Kidney (tissue), 2 donors: ENCODE results near the gene CEP135. TPM values are rescaled to one million over a fixed set of nuclear protein-coding genes. Genes with fewer than 3 reads are reported as not detected.

Source experiments
- polyA plus RNA-seq: library from polyadenylated mRNA; stranded (reverse); fragments of 350-450 nt; fragmentation: Illumina TruSeq; extraction: RNeasy Lipid Tissue Mini Kit (QIAGEN cat#74804); gene quantifications from one replicate; pipeline ENCODE4 v1.2.3, GENCODE V29; 2014; ENCODE audit warnings: low read depth, low replicate concordance; ENCODE audit not compliant: insufficient read depth
- total RNA-seq: library from RNA; stranded (reverse); fragmentation: NEBNext Ultra II Directional; extraction: Animal tissue kit (Norgen Biotek cat#: 25700); gene quantifications from one replicate; pipeline ENCODE4 v1.2.1, GENCODE V29; 2021
- donor health status: DM: yes; HTN: yes; CAD: no.

Gene CEP135
- total and polyA plus RNA-seq, 2 donors from 2014 or later = 2.3 to 9.2 TPM

Other genes with a start within 250 kb of the CEP135 start
- not detected for gene EXOC1L, start 129.2 kb upstream of the CEP135 start, total RNA-seq
- not detected for gene EXOC1L, start 129.2 kb upstream of the CEP135 start, polyA plus RNA-seq
- 41.7 TPM for gene EXOC1, start 95.3 kb upstream of the CEP135 start, total RNA-seq
- gene EXOC1, start 95.3 kb upstream of the CEP135 start, polyA plus RNA-seq = 17.5 TPM